OCI-LY1 (cell line): ENCODE measurements around the gene PCDH15.

Experiments
- H2AFZ ChIP-seq: fragments of 200-600 bp; sonication (generic), shearing (Covaris generic); 2 replicates; pipeline ENCODE4 v1.6.0; 2014; ENCODE audit warnings: antibody characterized with exemption, mild to moderate bottlenecking, low read length
- H3F3A ChIP-seq: fragments of 200-600 bp; sonication (generic), shearing (Covaris generic); 2 replicates; pipeline ENCODE4 v1.6.0; 2014; ENCODE audit warnings: mild to moderate bottlenecking, antibody characterized with exemption, low read length, moderate library complexity; ENCODE audit not compliant: insufficient read depth
- H3K27ac ChIP-seq: fragments of 200-600 bp; sonication (generic); 2 replicates; pipeline ENCODE4 v1.5.1; 2014; ENCODE audit warnings: low read length, mixed run types, mild to moderate bottlenecking, low read depth; ENCODE audit not compliant: poor library complexity, severe bottlenecking
- H3K27me3 ChIP-seq: fragments of 200-600 bp; sonication (generic); 2 replicates; pipeline ENCODE4 v1.6.0; 2014; ENCODE audit warnings: antibody characterized with exemption, mild to moderate bottlenecking, low read length, moderate library complexity; ENCODE audit not compliant: insufficient read depth
- H3K36me3 ChIP-seq: fragments of 200-600 bp; sonication (generic); 2 replicates; pipeline ENCODE4 v1.6.1; 2014; ENCODE audit warnings: mild to moderate bottlenecking, antibody characterized with exemption, low read length, moderate library complexity, mixed read lengths; ENCODE audit not compliant: insufficient read depth
- H3K4me1 ChIP-seq: fragments of 200-600 bp; sonication (generic); 2 replicates; pipeline ENCODE4 v1.5.1; 2014; ENCODE audit warnings: mild to moderate bottlenecking, low read length, moderate library complexity; ENCODE audit not compliant: insufficient read depth, severe bottlenecking
- H3K4me2 ChIP-seq: fragments of 200-600 bp; sonication (generic), shearing (Covaris generic); 2 replicates; pipeline ENCODE4 v1.6.1; 2014; ENCODE audit warnings: low read length
- H3K4me3 ChIP-seq: fragments of 200-600 bp; sonication (generic); 2 replicates; pipeline ENCODE4 v1.5.1; 2014; ENCODE audit warnings: low read length, low read depth, mild to moderate bottlenecking, mixed read lengths; ENCODE audit not compliant: poor library complexity, severe bottlenecking
- H3K79me2 ChIP-seq: fragments of 200-600 bp; shearing (Covaris generic); 2 replicates; pipeline ENCODE4 v1.6.1; 2016; ENCODE audit warnings: mixed run types, low read length, mixed read lengths; ENCODE audit not compliant: insufficient read depth
- H3K9ac ChIP-seq: fragments of 200-600 bp; sonication (generic), shearing (Covaris generic); 2 replicates; pipeline ENCODE4 v1.6.1; 2014; ENCODE audit warnings: mild to moderate bottlenecking, low read length, mixed read lengths
- H3K9me2 ChIP-seq: fragments of 200-600 bp; sonication (generic), shearing (Covaris generic); 2 replicates; pipeline ENCODE4 v1.6.1; 2014; ENCODE audit warnings: low read depth, mild to moderate bottlenecking, low read length, mixed read lengths
- H3K9me3 ChIP-seq: fragments of 200-600 bp; shearing (Covaris generic); 2 replicates; pipeline ENCODE4 v1.6.1; 2014; ENCODE audit warnings: low read length, mixed read lengths
- H4K20me1 ChIP-seq: fragments of 200-600 bp; sonication (generic), shearing (Covaris generic); 2 replicates; pipeline ENCODE4 v1.6.0; 2016; ENCODE audit warnings: mild to moderate bottlenecking, low read length; ENCODE audit not compliant: insufficient read depth
- CTCF ChIP-seq: fragments of 200-600 bp; sonication (generic), shearing (Covaris generic); IDR thresholded peaks from 2 replicates; pipeline ENCODE4 v1.5.1; 2017; ENCODE audit warnings: mild to moderate bottlenecking, antibody characterized with exemption, low read length, moderate library complexity, mixed read lengths
- EZH2 ChIP-seq: fragments of 200-600 bp; sonication (generic), shearing (Covaris generic); IDR thresholded peaks from 2 replicates; pipeline ENCODE4 v1.8.0; 2017; ENCODE audit warnings: borderline replicate concordance, mixed run types, mild to moderate bottlenecking, antibody characterized with exemption, low read length, moderate library complexity, mixed read lengths

Gene PCDH15

GRCh38 chr10:53898532-53898931, 902.5 kb downstream of the PCDH15 start:
- H3F3A ChIP-seq = no peaks in the 10 kb centered on the region
- no peaks in the 10 kb centered on the region for H4K20me1 ChIP-seq
- no peaks in the 10 kb centered on the region for H3K4me1 ChIP-seq
- H3K27me3 ChIP-seq = no peaks in the 10 kb centered on the region
- no peaks in the 10 kb centered on the region for H3K9me3 ChIP-seq
- no peak overlapping the region for H3K9ac ChIP-seq
- H3K4me2 ChIP-seq = no peak overlapping the region
- H3K27ac ChIP-seq = no peak overlapping the region
- H3K36me3 ChIP-seq = no peaks in the 10 kb centered on the region
- no peaks in the 10 kb centered on the region; the same call in 1 of the 2 replicates for H3K9me2 ChIP-seq
- H2AFZ ChIP-seq = no peak overlapping the region
- TF ChIP-seq EZH2 (no peak), CTCF (no peak)
- H3K79me2 ChIP-seq = no peaks in the 10 kb centered on the region
- H3K4me3 ChIP-seq = no peak overlapping the region

- no peak overlapping the region for H2AFZ ChIP-seq
- H3F3A ChIP-seq = no peaks in the 10 kb centered on the region
- no peaks in the 10 kb centered on the region for H3K4me1 ChIP-seq
- H3K27ac ChIP-seq = no peak overlapping the region
- no peak overlapping the region for H3K4me3 ChIP-seq
- no peak for TF ChIP-seq EZH2
- no peak for TF ChIP-seq CTCF
- H3K36me3 ChIP-seq = no peaks in the 10 kb centered on the region
- H3K9me3 ChIP-seq = no peaks in the 10 kb centered on the region
- H3K4me2 ChIP-seq = no peak overlapping the region
- H3K9me2 ChIP-seq = no peaks in the 10 kb centered on the region; the same call in 1 of the 2 replicates
- no peaks in the 10 kb centered on the region for H3K79me2 ChIP-seq
- no peaks in the 10 kb centered on the region for H4K20me1 ChIP-seq
- H3K27me3 ChIP-seq = no peaks in the 10 kb centered on the region
- no peak overlapping the region for H3K9ac ChIP-seq
Observed at GRCh38 chr10:53894145-53894544, 906.9 kb downstream of the PCDH15 start.

- Histone ChIP-seq H3K4me2 (no peak overlapping the region), H3K79me2 (no peaks in the 10 kb centered on the region), H3K27ac (no peak overlapping the region), H3K4me3 (no peak overlapping the region), H4K20me1 (no peaks in the 10 kb centered on the region), H3K36me3 (no peaks in the 10 kb centered on the region), H2AFZ (no peak overlapping the region), H3K9me3 (no peaks in the 10 kb centered on the region), H3K9ac (no peak overlapping the region), H3K4me1 (no peaks in the 10 kb centered on the region), H3K27me3 (no peaks in the 10 kb centered on the region), H3F3A (no peaks in the 10 kb centered on the region), H3K9me2 (no peaks in the 10 kb centered on the region)
- TF ChIP-seq CTCF (no peak), EZH2 (no peak)
Observed at GRCh38 chr10:53893061-53893460, 908.0 kb downstream of the PCDH15 start.
